Activated CD8-positive, alpha-beta T cell treated with anti-CD3 and anti-CD28 coated beads for 36 hours (primary cell): ENCODE measurements around the gene SLC5A11. TPM values are rescaled to one million over a fixed set of nuclear protein-coding genes. Genes with fewer than 3 reads are reported as not detected.

ENCODE experiments used
- ATAC-seq: fragments of 200-7000 bp; cut with Tn5 transposase; one replicate; pipeline ENCODE4 v1.10.0; 2021; ENCODE audit warnings: mild to moderate bottlenecking, moderate library complexity
- CTCF ChIA-PET: fragments of 350-600 bp; sonication (Branson Sonifier 250); formaldehyde crosslinking; loops from one replicate; lab custom pipeline; 2021; ENCODE audit warnings: antibody characterized with exemption; lab: Charles Lee
- POLR2A ChIA-PET: fragments of 350-600 bp; sonication (Branson Sonifier 250); formaldehyde crosslinking; loops from one replicate; lab custom pipeline; 2021; ENCODE audit warnings: antibody characterized with exemption; lab: Charles Lee
- DNase-seq: peaks from one replicate; pipeline ENCODE4 v3.0.0-alpha.2; 2020
- H3K27ac Mint-ChIP-seq: one replicate; pipeline ENCODE4 v1.8.0; 2021; ENCODE audit warnings: mild to moderate bottlenecking, mixed read lengths
- H3K27me3 Mint-ChIP-seq: one replicate; pipeline ENCODE4 v1.8.0; 2021; ENCODE audit warnings: mixed read lengths
- H3K36me3 Mint-ChIP-seq: one replicate; pipeline ENCODE4 v1.8.0; 2021; ENCODE audit warnings: low read depth, mixed read lengths
- H3K4me1 Mint-ChIP-seq: one replicate; pipeline ENCODE4 v1.8.0; 2021; ENCODE audit warnings: low read depth, mixed read lengths
- H3K4me3 Mint-ChIP-seq: one replicate; pipeline ENCODE4 v1.8.0; 2021; ENCODE audit warnings: mild to moderate bottlenecking, moderate library complexity, mixed read lengths
- H3K9me3 Mint-ChIP-seq: one replicate; pipeline ENCODE4 v1.8.0; 2021; ENCODE audit warnings: mixed read lengths
- CTCF ChIP-seq: fragments of 200-600 bp; IDR thresholded peaks from one replicate; pipeline ENCODE4 v1.8.0; 2022; ENCODE audit warnings: antibody characterized with exemption, mild to moderate bottlenecking
- intact Hi-C: fragments of 100-400 bp; cut with micrococcal nuclease; formaldehyde crosslinking; loops from one replicate; pipeline ENCODE4 v1.10.0; 2022
- total RNA-seq, 2 experiments: library from RNA; stranded (reverse); gene quantifications; one replicate each; pipeline ENCODE4 v1.2.3, GENCODE V29; 2021

Gene SLC5A11
- total RNA-seq, 2 experiments from 2014 or later, result 0.18 to 0.78 TPM

GRCh38 chr16:24915576-24915975 lies 69.8 kb downstream of the SLC5A11 start:
- POLR2A ChIA-PET, result no interaction called here
- no peak for TF ChIP-seq CTCF
- no peak for ATAC-seq
- intact Hi-C loops, result no loop called here
- CTCF ChIA-PET, result interaction anchor here (1.0 kb wide), 1 partner anchor 9 kb away, joined by 3 read pairs; no protein-coding TSS in a partner anchor
- H3K4me3 Mint-ChIP-seq, result no peak overlapping the region
- no peaks in the 10 kb centered on the region for H3K4me1 Mint-ChIP-seq
- no peak for DNase-seq
- no peak overlapping the region for H3K27ac Mint-ChIP-seq
- no peaks in the 10 kb centered on the region for H3K9me3 Mint-ChIP-seq
- H3K27me3 Mint-ChIP-seq, result no peaks in the 10 kb centered on the region
- H3K36me3 Mint-ChIP-seq, result peaks cover 1% of the 10 kb centered on the region

- Mint-ChIP-seq H3K9me3 (no peaks in the 10 kb centered on the region), H3K27me3 (no peaks in the 10 kb centered on the region), H3K4me3 (no peak overlapping the region), H3K36me3 (peaks cover 14% of the 10 kb centered on the region), H3K27ac (no peak overlapping the region), H3K4me1 (peaks cover 15% of the 10 kb centered on the region)
- intact Hi-C loops, result no loop called here
- no peak for ATAC-seq
- no peak for DNase-seq
- no peak for TF ChIP-seq CTCF
- CTCF ChIA-PET, result no interaction called here
- POLR2A ChIA-PET, result no interaction called here
Observed at GRCh38 chr16:24917236-24917635, 71.5 kb downstream of the SLC5A11 start.

GRCh38 chr16:24917891-24918290 lies 72.1 kb downstream of the SLC5A11 start:
- no peak overlapping the region for H3K27ac Mint-ChIP-seq
- TF ChIP-seq CTCF, result no peak
- peaks cover 16% of the 10 kb centered on the region for H3K36me3 Mint-ChIP-seq
- intact Hi-C loops, result no loop called here
- ChIA-PET POLR2A (no interaction called here), CTCF (no interaction called here)
- H3K27me3 Mint-ChIP-seq, result no peaks in the 10 kb centered on the region
- DNase-seq (no peak), ATAC-seq (no peak)
- peaks cover 20% of the 10 kb centered on the region for H3K4me1 Mint-ChIP-seq
- H3K9me3 Mint-ChIP-seq, result no peaks in the 10 kb centered on the region
- no peak overlapping the region for H3K4me3 Mint-ChIP-seq

GRCh38 chr16:24918641-24919040 lies 72.9 kb downstream of the SLC5A11 start:
- Mint-ChIP-seq H3K9me3 (no peaks in the 10 kb centered on the region), H3K36me3 (peaks cover 18% of the 10 kb centered on the region), H3K4me1 (peaks cover 21% of the 10 kb centered on the region), H3K4me3 (no peak overlapping the region), H3K27ac (no peak overlapping the region), H3K27me3 (no peaks in the 10 kb centered on the region)
- intact Hi-C loops, result no loop called here
- DNase-seq, result no peak
- no peak for TF ChIP-seq CTCF
- CTCF ChIA-PET, result no interaction called here
- ATAC-seq, result no peak
- POLR2A ChIA-PET, result no interaction called here

- peaks cover 18% of the 10 kb centered on the region for H3K36me3 Mint-ChIP-seq
- H3K27ac Mint-ChIP-seq, result no peak overlapping the region
- peaks cover 21% of the 10 kb centered on the region for H3K4me1 Mint-ChIP-seq
- no peak overlapping the region for H3K4me3 Mint-ChIP-seq
- ChIA-PET POLR2A (interaction anchor here (0.8 to 1.1 kb wide), 2 partner anchors 12 to 142 kb away, joined by 3 read pairs; no protein-coding TSS in a partner anchor), CTCF (no interaction called here)
- intact Hi-C loops, result no loop called here
- DNase-seq, result no peak
- no peaks in the 10 kb centered on the region for H3K27me3 Mint-ChIP-seq
- no peak for TF ChIP-seq CTCF
- no peak for ATAC-seq
- H3K9me3 Mint-ChIP-seq, result no peaks in the 10 kb centered on the region
Observed at GRCh38 chr16:24919536-24919935, 73.8 kb downstream of the SLC5A11 start.
